Measurements from ENCODE around the gene CHCHD6. TPM values are rescaled to one million over a fixed set of nuclear protein-coding genes. Genes with fewer than 3 reads are reported as not detected.

Gene CHCHD6
- total and polyA plus RNA-seq, 2 donors (not counting 3 experiments of a cell fraction or from before 2014, with no cell fraction given), result 8.4 to 10.1 TPM

GRCh38 chr3:126797563-126797962 lies 93.5 kb downstream of the CHCHD6 start:
- Histone ChIP-seq H3K9me1 (replicated peaks; ENCODE audit: control insufficient read depth, extremely low read depth, insufficient read depth, low read length) (no peaks in the 10 kb centered on the region), H4K20me1 (replicated peaks; ENCODE audit: control insufficient read depth, extremely low read depth, insufficient read depth, low read length) (no peaks in the 10 kb centered on the region), H3K27ac (ENCODE audit: insufficient read depth, low read depth, low read length) (no peak overlapping the region), H3K36me3 (ENCODE audit: control insufficient read depth in 2 of 2, extremely low read depth in 1 of 2, insufficient read depth in 2 of 2, low read length in 2 of 2) (no peaks in the 10 kb centered on the region), H3K4me2 (ENCODE audit: insufficient read depth, low read length) (no peak overlapping the region), H3K9me3 (replicated peaks; ENCODE audit: control insufficient read depth, insufficient read depth, low read length) (no peaks in the 10 kb centered on the region), H3K4me1 (ENCODE audit: control insufficient read depth, extremely low read depth, insufficient read depth, low read length) (no peaks in the 10 kb centered on the region), H3K9ac (replicated peaks; ENCODE audit: extremely low read depth, insufficient read depth, low read length) (no peak overlapping the region), H3K27me3 (ENCODE audit: control insufficient read depth in 2 of 2, insufficient read depth in 2 of 2, low read length in 2 of 2) (peaks cover 0 to 2% of the 10 kb centered on the region in 2 experiments), H3K4me3 (replicated peaks in 1 of 3; ENCODE audit: insufficient read depth in 1 of 3, low read depth in 1 of 3, low read length in 3 of 3) (no peak overlapping the region), H3K79me2 (ENCODE audit: control insufficient read depth, insufficient read depth, low read length) (no peaks in the 10 kb centered on the region), H2AFZ (ENCODE audit: low read depth, low read length) (no peak overlapping the region)
- BruUV-seq (replicated peaks), result no TSS peak
- dilution Hi-C loops (cut with MboI; ENCODE audit: extremely low pct_ligation_motif_present, low sequenced_read_pairs), result no loop called here
- ChIA-PET POLR2A (no interaction called here), CTCF (no interaction called here)
- intact Hi-C loops (cut with micrococcal nuclease), result no loop called here
- no peak for TF ChIP-seq POLR2AphosphoS5 (IDR thresholded peaks at IDR 0.05; ENCODE audit: insufficient read depth, low read depth, low read length)
- TF ChIP-seq EZH2 (IDR thresholded peaks at IDR 0.05; ENCODE audit: borderline replicate concordance, low read depth, low read length, severe bottlenecking), result no peak
- no peak for TF ChIP-seq POLR2A (IDR thresholded peaks at IDR 0.05; ENCODE audit: low read depth, low read length)
- TF ChIP-seq MYC (IDR thresholded peaks at IDR 0.05; ENCODE audit: low read depth, low read length), result no peak
- no peak for TF ChIP-seq MAX (IDR thresholded peaks at IDR 0.05; ENCODE audit: insufficient read depth, insufficient read length)
- no peak for TF ChIP-seq JUN (IDR thresholded peaks at IDR 0.05; ENCODE audit: borderline replicate concordance, insufficient read depth, insufficient read length, low read depth)
- no peak for TF ChIP-seq CTCF (IDR thresholded peaks at IDR 0.05; ENCODE audit: extremely low read depth in 1 of 2, insufficient read depth in 1 of 2, low read depth in 1 of 2, low read length in 2 of 2)
- no peak for TF ChIP-seq GATA2 (IDR thresholded peaks at IDR 0.05; ENCODE audit: insufficient read depth, insufficient read length, low read depth, low read length)
- no peak for TF ChIP-seq FOS (IDR thresholded peaks at IDR 0.05; ENCODE audit: borderline replicate concordance, insufficient read depth, low read length)
- DNase-seq (ENCODE audit: low read depth, low spot score) (no peak), FAIRE-seq (no peak)

Measured in endothelial cell of umbilical vein (primary cell).